ENCODE results near the gene ADH7. TPM values are rescaled to one million over a fixed set of nuclear protein-coding genes. Genes with fewer than 3 reads are reported as not detected.
A peak's percentile ranks its signal among the peaks of the same experiment; 100 is the strongest.
"Not testable (repeated sequence)": the region's sequence is repeated elsewhere in the genome, so short reads cannot be mapped to it uniquely, and the experiment has no call there.

The ADH7 gene
- total RNA-seq, 1 experiment from 2014 or later = not detected

GRCh38 chr4:99379571-99379970 lies 55.6 kb downstream of the ADH7 start:
- no peak for DNase-seq (ENCODE audit: low read depth)

- no peak for DNase-seq (ENCODE audit: low read depth)
These were observed 56.3 kb downstream of the ADH7 start for GRCh38 chr4:99378876-99379275.

- DNase-seq (ENCODE audit: low read depth) = peak; percentile 15
These were observed 57.8 kb downstream of the ADH7 start for GRCh38 chr4:99377341-99377740.

GRCh38 chr4:99372464-99372863 lies 62.7 kb downstream of the ADH7 start:
- DNase-seq (ENCODE audit: low read depth) = not testable (repeated sequence)

GRCh38 chr4:99367817-99368216 lies 67.3 kb downstream of the ADH7 start:
- DNase-seq (ENCODE audit: low read depth) = not testable (repeated sequence)

- DNase-seq (ENCODE audit: low read depth) = no peak
These were observed 68.7 kb downstream of the ADH7 start for GRCh38 chr4:99366491-99366890.

GRCh38 chr4:99362768-99363167 lies 72.4 kb downstream of the ADH7 start:
- peak; percentile 4 for DNase-seq (ENCODE audit: low read depth)

Other genes with a start within 250 kb of the ADH7 start
- gene ADH6, start 216.1 kb downstream of the ADH7 start, total RNA-seq (2014; rRNA removed) = not detected in 2 replicates
- gene ADH1A, start 144.4 kb downstream of the ADH7 start, total RNA-seq (2014; rRNA removed) = not detected in 2 replicates
- gene ADH1B, start 113.9 kb downstream of the ADH7 start, total RNA-seq (2014; rRNA removed) = not detected in 2 replicates
- gene ADH1C, start 82.6 kb downstream of the ADH7 start, total RNA-seq (2014; rRNA removed) = not detected in 2 replicates
- gene C4orf17, start 75.7 kb upstream of the ADH7 start, total RNA-seq (2014; rRNA removed) = not detected in 2 replicates
- 6.0 and 9.6 TPM in 2 replicates for gene TRMT10A, start 128.7 kb upstream of the ADH7 start, total RNA-seq (2014; rRNA removed)
- gene MTTP, start 139.5 kb upstream of the ADH7 start, total RNA-seq (2014; rRNA removed) = 0.06 TPM in 1 of 2 replicates, not detected in the other
- gene C4orf54, start 222.5 kb upstream of the ADH7 start, total RNA-seq (2014; rRNA removed) = 0.19 and 0.29 TPM in 2 replicates